H1 (cell line): Measurements from ENCODE around the gene GNG8. TPM values are rescaled to one million over a fixed set of nuclear protein-coding genes. Genes with fewer than 3 reads are reported as not detected.

Source experiments
- ATF3 ChIP-seq: IDR thresholded peaks from 2 replicates; pipeline ENCODE4 v1.6.1; 2011; ENCODE audit warnings: low read depth, mild to moderate bottlenecking, low read length; ENCODE audit not compliant: insufficient read depth
- JUN ChIP-seq: IDR thresholded peaks from 2 replicates; pipeline ENCODE4 v1.6.1; 2011; ENCODE audit warnings: low read depth, mild to moderate bottlenecking, improper control_type of control experiment, low read length
- TAF1 ChIP-seq: IDR thresholded peaks from 2 replicates; pipeline ENCODE4 v1.6.1; 2011; ENCODE audit warnings: mild to moderate bottlenecking, low read depth, low read length
- TBP ChIP-seq: IDR thresholded peaks from 2 replicates; pipeline ENCODE4 v1.6.1; 2011; ENCODE audit warnings: low read depth, low read length, improper control_type of control experiment
- polyA plus RNA-seq, 7 experiments: library from polyadenylated mRNA; depleted of rRNA in 3 of 7; stranded (reverse) in 5 of 7; unstranded in 2 of 7; fragments of >200 nt in 5 of 7; fragments of 200-250 nt in 2 of 7; gene quantifications; 1 replicate in 5 of 7; 2 replicates in 1 of 7; 4 replicates in 1 of 7; pipeline versions ENCODE4 v1.2.1 to v1.2.3, GENCODE V29; 2011 to 2013; ENCODE audit warnings: missing spikeins in 2 of 7, mixed read lengths in 2 of 7
- total RNA-seq: library from RNA; stranded (reverse); fragmentation: NEBNext Ultra II Directional; extraction: Animal tissue kit (Norgen Biotek cat#: 25700); gene quantifications from 2 replicates; pipeline ENCODE4 v1.2.1, GENCODE V29; 2021

The GNG8 gene
- total and polyA plus RNA-seq, 2 of the 8 experiments (the other 6 are each of a cell fraction or from before 2014, with no cell fraction given), result not detected

DNA sequence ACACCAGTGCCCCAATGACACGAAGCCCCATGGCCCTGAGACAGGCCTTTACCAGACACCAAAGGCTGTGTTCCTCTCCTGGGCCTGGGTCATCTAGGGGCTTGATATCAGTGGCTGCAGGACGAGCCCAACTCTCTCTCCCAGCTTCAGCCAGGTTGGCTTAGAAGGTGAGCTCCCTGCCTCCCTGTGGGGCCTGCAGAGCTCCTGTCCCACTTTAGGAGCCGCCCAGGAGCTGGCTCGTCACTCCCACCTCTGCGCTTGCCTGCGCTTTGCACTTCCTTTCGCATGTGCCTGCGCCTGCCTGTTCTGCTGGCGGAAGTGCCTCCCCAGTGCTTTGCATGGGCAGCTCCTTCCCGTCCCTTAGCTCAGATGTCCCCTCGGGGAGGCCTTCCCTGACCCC lies 30.0 kb downstream of the GNG8 start (continued):
- TF ChIP-seq JUN, result no peak
- no peak for TF ChIP-seq ATF3
- TF ChIP-seq TBP, result no peak
- no peak for TF ChIP-seq TAF1
